Breast epithelium (tissue), 3 donors: ENCODE data around the gene CNOT1.

ENCODE experiments used
- CTCF ChIP-seq, 3 donors: fragments of 450-650 bp; IDR thresholded peaks; one replicate each; pipeline ENCODE4 v1.5.1; 2016 to 2017; ENCODE audit warnings: antibody characterized with exemption in 3 of 3, mild to moderate bottlenecking in 3 of 3, moderate library complexity in 3 of 3
- POLR2A ChIP-seq: fragments of 450-650 bp; IDR thresholded peaks from one replicate; pipeline ENCODE4 v1.6.1; 2016; ENCODE audit warnings: antibody characterized with exemption, mild to moderate bottlenecking, moderate library complexity
- POLR2AphosphoS5 ChIP-seq, 3 donors: sonication (generic); formaldehyde crosslinking; IDR thresholded peaks; one replicate each; pipeline ENCODE4 v1.6.1; 2017; ENCODE audit warnings: antibody characterized with exemption in 3 of 3

GRCh38 chr16:58649707-58650106 is 20.1 kb upstream of the CNOT1 start:
- TF ChIP-seq POLR2AphosphoS5 (IDR thresholded peaks at IDR 0.05), result no peak
- no peak for TF ChIP-seq POLR2A
- no peak for TF ChIP-seq CTCF (IDR thresholded peaks at IDR 0.05)
